ENCODE data around the gene NPR1. TPM values are rescaled to one million over a fixed set of nuclear protein-coding genes. Genes with fewer than 3 reads are reported as not detected.
A peak's percentile ranks its signal among the peaks of the same experiment; 100 is the strongest.

The NPR1 gene
- total and polyA plus RNA-seq, 2 of the 13 experiments (the other 11 are each of a cell fraction or from before 2014, with no cell fraction given) = not detected

- 0 out of 2 replicates have a peak, but pooled peaks have one; percentile 50 for TF ChIP-seq IRF9 (CRISPR knock-in tag; IDR thresholded peaks at IDR 0.05; ENCODE audit: borderline replicate concordance)
- peak; percentile 83; the same call in 1 of the 2 replicates for TF ChIP-seq DZIP1 (CRISPR knock-in tag; IDR thresholded peaks at IDR 0.05)
- 0 out of 2 replicates have a peak, but pooled peaks have one; percentile 35 for TF ChIP-seq ZFX (CRISPR knock-in tag; IDR thresholded peaks at IDR 0.05; ENCODE audit: low read depth)
- no peak for TF ChIP-seq NFE2L2 (IDR thresholded peaks at IDR 0.05; ENCODE audit: low read length)
- TF ChIP-seq MYPOP (CRISPR knock-in tag; IDR thresholded peaks at IDR 0.05) = peak; percentile 66; the same call in 1 of the 2 replicates
- peak; percentile 81 for TF ChIP-seq GATAD1 (CRISPR knock-in tag; IDR thresholded peaks at IDR 0.05)
- TF ChIP-seq RBFOX2 (IDR thresholded peaks at IDR 0.05; ENCODE audit: low read depth, low read length) = peak; percentile 81
- TF ChIP-seq CERS6 (CRISPR knock-in tag; IDR thresholded peaks at IDR 0.05) = no peak
- TF ChIP-seq GATA4 (IDR thresholded peaks at IDR 0.05; ENCODE audit: borderline replicate concordance, low read depth) = peak; percentile 40; the same call in 1 of the 2 replicates
- peak; percentile 90 for TF ChIP-seq ELF1 (CRISPR knock-in tag; IDR thresholded peaks at IDR 0.05)
- peak; percentile 71; the same call in 1 of the 2 replicates for TF ChIP-seq CREM (IDR thresholded peaks at IDR 0.05)
- no peak for TF ChIP-seq CREM (CRISPR knock-in tag; IDR thresholded peaks at IDR 0.05)
- TF ChIP-seq TEAD3 (CRISPR knock-in tag; optimal IDR thresholded peaks at IDR 0.05; ENCODE audit: borderline replicate concordance) = peak; percentile 32
- peak; percentile 77 for TF ChIP-seq POGZ (CRISPR knock-in tag; IDR thresholded peaks at IDR 0.05)
- TF ChIP-seq KMT2B (CRISPR knock-in tag; IDR thresholded peaks at IDR 0.05) = no peak; the same call in none of the 2 replicates
- TF ChIP-seq ZFY (CRISPR knock-in tag; IDR thresholded peaks at IDR 0.05) = peak; percentile 25; the same call in 1 of the 2 replicates
- TF ChIP-seq HNF4G (IDR thresholded peaks at IDR 0.05; ENCODE audit: borderline replicate concordance, low read depth, low read length) = no peak
- TF ChIP-seq HNF4G (CRISPR knock-in tag; IDR thresholded peaks at IDR 0.05; ENCODE audit: borderline replicate concordance, low read depth) = 0 out of 2 replicates have a peak, but pooled peaks have one; percentile 11
- no peak for TF ChIP-seq ONECUT2 (CRISPR knock-in tag; IDR thresholded peaks at IDR 0.05)
- TF ChIP-seq ZFP91 (CRISPR knock-in tag; IDR thresholded peaks at IDR 0.05; ENCODE audit: borderline replicate concordance) = 0 out of 2 replicates have a peak, but pooled peaks have one; percentile 47
- no peak for TF ChIP-seq ZBTB8A (CRISPR knock-in tag; IDR thresholded peaks at IDR 0.05; ENCODE audit: borderline replicate concordance, low read depth)
Observed at GRCh38 chr1:153727463-153728304, 49.2 kb downstream of the NPR1 start, which contains the start of gene INTS3 (continued).

All from HepG2 (cell line).